Measurements from ENCODE around the gene TTLL13. TPM values are rescaled to one million over a fixed set of nuclear protein-coding genes. Genes with fewer than 3 reads are reported as not detected.
A peak's percentile ranks its signal among the peaks of the same experiment; 100 is the strongest.

TTLL13 gene
- total RNA-seq, 1 experiment from 2014 or later: not detected

GRCh38 chr15:90214553-90215196, 34.7 kb upstream of the TTLL13 start:
- DNase-seq (ENCODE audit: low read depth): no peak

GRCh38 chr15:90217671-90218394, 31.5 kb upstream of the TTLL13 start:
- DNase-seq (ENCODE audit: low read depth): no peak

GRCh38 chr15:90219421-90220141, 29.8 kb upstream of the TTLL13 start:
- no peak for DNase-seq (ENCODE audit: low read depth)

GRCh38 chr15:90221246-90221900, 28.0 kb upstream of the TTLL13 start:
- DNase-seq (ENCODE audit: low read depth): peak; percentile 63

GRCh38 chr15:90222547-90222946, 26.8 kb upstream of the TTLL13 start:
- DNase-seq (ENCODE audit: low read depth): no peak

- DNase-seq (ENCODE audit: low read depth): no peak
Measured at GRCh38 chr15:90223441-90224165, 25.8 kb upstream of the TTLL13 start.

- DNase-seq (ENCODE audit: low read depth): no peak
Measured at GRCh38 chr15:90225047-90225446, 24.3 kb upstream of the TTLL13 start.

GRCh38 chr15:90225504-90226234, 23.7 kb upstream of the TTLL13 start:
- no peak for DNase-seq (ENCODE audit: low read depth)

- DNase-seq (ENCODE audit: low read depth): no peak
Measured at GRCh38 chr15:90227336-90227735, 22.0 kb upstream of the TTLL13 start.

- DNase-seq (ENCODE audit: low read depth): no peak
Measured at GRCh38 chr15:90227816-90228772, 21.3 kb upstream of the TTLL13 start.

GRCh38 chr15:90228960-90229359, 20.4 kb upstream of the TTLL13 start:
- DNase-seq (ENCODE audit: low read depth): no peak

GRCh38 chr15:90230071-90230494, 19.3 kb upstream of the TTLL13 start:
- no peak for DNase-seq (ENCODE audit: low read depth)

- DNase-seq (ENCODE audit: low read depth): no peak
Measured at GRCh38 chr15:90230610-90231009, 18.7 kb upstream of the TTLL13 start.

- DNase-seq (ENCODE audit: low read depth): no peak
Measured at GRCh38 chr15:90231028-90232017, 18.0 kb upstream of the TTLL13 start.

GRCh38 chr15:90232196-90232595, 17.2 kb upstream of the TTLL13 start:
- no peak for DNase-seq (ENCODE audit: low read depth)

GRCh38 chr15:90232941-90233386, 16.4 kb upstream of the TTLL13 start:
- DNase-seq (ENCODE audit: low read depth): no peak

GRCh38 chr15:90233387-90234095, 15.8 kb upstream of the TTLL13 start, which contains the start of gene CIB1:
TSS of gene CIB1 (minus strand) at chr15:90233941. CDS start at chr15:90233885, 56 bp downstream.
- peak; percentile 95 for DNase-seq (ENCODE audit: low read depth)
